GM21390 (cell line): ENCODE measurements around the gene ARHGAP24.
"Not testable (repeated sequence)": the region's sequence is repeated elsewhere in the genome, so short reads cannot be mapped to it uniquely, and the experiment has no call there.

Source experiments
- ATAC-seq: cut with Tn5 transposase; IDR thresholded peaks from one replicate; pipeline ENCODE4 v1.9.1; 2021; ENCODE audit not compliant: unreplicated experiment

The ARHGAP24 gene

DNA sequence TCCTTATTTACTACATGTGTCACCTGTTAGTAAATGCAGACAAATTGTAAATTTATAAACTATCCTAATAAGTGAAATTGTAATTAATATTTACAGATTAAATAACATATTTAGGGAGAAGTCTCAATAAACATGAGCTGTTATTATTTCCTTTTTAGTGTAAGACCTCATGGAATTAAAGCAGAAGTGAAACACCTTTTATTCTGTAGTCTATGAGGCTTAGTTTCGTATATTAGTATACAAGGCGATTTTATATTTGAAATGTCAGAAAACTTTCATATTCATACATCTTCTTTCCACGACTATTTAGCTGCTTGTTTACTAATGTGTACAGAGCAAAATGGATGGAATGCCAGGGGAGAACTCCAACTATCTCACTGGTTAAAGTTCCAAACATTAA lies 414.4 kb downstream of the ARHGAP24 start:
- ATAC-seq: no peak

DNA sequence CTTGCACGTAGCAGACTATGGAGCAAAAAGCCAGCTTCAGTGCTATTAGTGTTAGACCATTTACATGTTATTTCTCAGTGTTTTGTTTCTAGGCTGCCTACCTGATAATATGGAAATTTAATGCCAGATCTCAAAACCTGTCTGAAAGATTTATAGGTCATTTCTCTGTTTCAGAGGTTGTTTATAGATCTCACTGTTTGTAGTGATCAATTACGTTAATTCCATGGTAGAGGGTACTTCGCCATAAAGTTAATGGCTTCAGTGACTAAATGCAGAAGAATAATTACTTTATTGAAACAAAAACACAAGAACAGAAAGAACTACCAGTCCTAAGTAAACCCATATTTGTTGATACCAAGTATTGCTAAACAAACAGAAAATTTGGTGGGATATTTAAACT lies 420.8 kb downstream of the ARHGAP24 start:
- no peak for ATAC-seq

DNA sequence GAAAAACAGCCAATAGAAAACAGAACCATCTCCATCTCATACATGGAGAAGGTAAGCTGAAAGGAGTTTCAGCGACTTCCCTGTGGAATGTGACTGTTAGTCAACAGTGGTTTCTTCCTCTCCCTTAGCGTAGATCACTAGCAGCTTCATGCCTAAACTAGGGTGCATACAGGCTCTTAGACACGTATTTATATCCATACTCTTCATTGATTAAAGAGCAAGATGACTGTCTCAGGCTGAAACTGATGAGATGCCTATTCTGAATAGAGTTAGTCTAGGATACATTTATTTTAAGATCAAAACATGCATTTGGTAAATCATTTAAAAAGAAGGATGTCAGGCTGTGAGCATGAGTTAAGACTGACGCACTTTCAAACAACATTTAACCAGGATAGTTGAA lies 423.3 kb downstream of the ARHGAP24 start:
- no peak for ATAC-seq

DNA sequence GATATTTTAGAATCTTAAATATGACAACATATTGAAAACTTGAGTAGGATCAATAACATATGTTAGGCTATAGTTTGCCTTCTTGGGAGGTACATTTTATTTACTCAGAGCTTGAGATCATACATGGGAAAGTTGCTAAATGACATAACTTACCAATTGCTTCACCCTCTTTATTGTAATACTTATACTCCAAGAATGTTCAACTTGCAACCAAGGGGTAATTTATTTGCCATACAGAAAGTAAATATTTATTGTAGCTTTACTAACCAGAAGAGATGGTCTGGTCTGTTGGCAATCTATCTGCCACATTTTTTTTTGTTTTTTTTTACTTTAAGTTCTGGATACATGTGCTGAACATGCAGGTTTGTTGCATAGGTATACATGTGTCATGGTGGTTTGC lies 426.6 kb downstream of the ARHGAP24 start:
- ATAC-seq: no peak

DNA sequence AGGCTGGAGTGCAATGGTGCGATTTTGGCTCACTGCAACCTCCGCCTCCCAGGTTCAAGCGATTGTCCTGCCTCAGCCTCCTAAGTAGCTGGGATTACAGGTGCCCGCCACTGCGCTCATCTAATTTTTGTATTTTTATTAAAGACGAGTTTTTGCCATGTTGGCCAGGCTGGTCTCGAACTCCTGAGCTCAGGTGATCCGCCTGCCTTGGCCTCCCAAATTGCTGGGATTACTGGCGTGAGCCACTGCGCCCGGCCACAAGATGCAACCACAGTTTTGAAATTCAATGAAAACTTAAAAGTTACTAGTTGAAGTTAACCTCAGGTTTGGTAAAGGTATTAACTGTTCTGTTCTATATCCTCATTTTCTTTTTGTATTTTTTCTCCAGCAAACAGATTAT lies 427.7 kb downstream of the ARHGAP24 start:
- ATAC-seq: not testable (repeated sequence)

DNA sequence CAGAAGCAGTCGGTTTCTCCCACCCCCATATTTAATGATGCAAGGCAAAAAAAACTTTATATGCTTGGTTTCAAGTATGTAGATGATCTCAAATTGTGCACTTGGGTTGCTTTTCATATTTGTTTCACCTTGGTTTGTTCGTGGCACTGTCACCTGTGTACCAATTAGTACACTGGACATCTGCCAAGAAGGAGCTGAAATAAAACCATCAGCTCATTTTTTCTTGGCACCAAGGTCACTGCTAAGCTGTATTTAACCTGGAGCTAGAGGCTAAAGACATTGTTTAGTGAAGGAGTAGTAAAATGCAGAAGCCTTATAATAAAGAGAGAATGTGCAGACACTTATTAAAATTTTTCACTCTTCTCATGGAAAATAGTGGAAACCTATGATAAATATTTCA lies 430.8 kb downstream of the ARHGAP24 start:
- ATAC-seq: no peak

DNA sequence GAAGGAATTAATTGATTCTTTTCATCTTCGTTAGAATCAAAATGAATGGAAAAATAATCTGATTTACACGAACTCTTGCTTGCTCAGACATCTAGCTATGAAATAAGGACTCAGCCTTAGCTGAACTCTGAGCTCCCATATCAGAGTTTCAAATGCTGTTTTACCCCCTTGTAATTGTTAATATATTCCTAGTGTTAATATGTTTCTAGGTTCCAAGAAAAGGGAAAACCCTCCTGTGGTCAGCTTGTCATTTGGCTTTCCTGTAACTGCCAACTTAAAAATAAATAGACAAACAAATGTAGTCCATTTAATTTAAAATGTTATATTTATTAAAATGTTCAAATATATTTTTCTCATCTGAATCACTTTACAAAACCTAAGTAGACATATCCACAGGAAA lies 432.1 kb downstream of the ARHGAP24 start:
- ATAC-seq: no peak

DNA sequence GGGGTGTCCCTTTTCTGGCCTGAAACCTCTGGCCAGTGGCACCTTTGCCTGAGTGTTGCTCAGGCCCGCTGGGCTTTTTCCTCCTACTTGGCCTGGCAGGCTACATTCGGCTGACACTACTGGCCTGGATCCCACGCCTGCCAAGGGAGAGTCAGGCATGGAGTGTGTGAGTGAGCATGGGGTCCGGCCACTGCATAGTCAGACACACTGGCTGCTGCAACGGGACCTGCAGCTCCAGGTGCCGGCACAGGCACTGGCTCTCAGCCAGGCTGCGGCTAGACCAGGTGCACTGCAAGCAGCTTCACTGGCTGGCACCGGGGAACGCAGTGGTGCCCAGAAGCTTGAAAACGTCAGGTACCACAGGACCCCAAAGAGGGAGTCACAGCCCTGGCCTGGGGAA lies 434.9 kb downstream of the ARHGAP24 start:
- ATAC-seq: no peak

DNA sequence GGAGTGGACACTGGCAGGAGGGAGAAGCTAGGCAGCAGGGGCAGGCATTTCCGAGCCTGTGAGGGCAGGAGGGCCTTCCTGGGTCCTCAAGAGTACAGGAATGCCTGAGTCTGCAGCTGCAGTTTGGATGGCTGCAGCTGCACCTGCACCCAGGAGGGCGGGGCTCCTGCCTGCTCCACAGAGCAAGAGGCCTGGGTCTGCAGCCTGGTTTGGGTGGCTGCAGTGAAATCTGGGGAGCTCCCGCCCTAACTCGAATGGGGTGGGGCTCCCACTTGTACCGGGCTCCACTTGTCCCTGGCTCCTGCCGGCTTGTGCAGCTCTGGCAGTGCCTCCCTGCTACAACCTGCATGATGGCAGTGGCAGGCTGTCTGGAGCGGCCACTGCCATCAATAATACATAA lies 436.0 kb downstream of the ARHGAP24 start:
- ATAC-seq: no peak

DNA sequence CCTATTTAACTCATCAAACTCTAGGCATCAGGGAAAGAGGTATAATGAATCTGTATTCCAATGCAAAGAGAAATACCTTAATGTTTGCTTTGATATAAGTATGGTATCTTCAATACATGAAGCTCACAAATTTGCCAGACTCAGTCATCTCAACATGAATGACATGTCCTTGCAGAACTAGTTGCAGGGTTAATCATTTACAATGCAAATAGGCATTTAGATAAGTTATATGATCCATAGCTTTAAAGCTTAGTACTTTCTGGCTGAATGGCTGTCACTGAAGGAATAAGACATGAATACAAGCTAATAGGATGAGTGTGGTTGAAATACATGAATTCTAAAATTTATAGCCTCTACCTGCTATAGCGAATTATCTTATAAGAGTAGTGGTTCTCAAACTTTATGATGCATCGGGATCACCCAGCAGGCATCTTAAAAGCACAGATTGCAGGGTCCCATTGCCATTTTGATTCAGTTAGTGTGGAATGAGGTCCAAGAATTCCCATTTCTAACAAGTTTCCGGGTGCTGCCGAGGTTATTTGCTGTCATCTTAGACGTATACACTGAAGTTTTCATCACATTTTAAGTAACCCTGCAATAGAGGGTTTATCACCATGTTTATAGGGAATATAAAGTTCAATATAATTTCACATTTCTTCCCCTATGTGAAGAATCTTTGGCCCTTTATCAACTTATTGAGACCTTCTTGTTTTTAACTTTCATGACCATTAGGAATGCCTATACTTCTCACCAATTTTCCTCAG lies 439.2 kb downstream of the ARHGAP24 start:
- ATAC-seq: no peak

DNA sequence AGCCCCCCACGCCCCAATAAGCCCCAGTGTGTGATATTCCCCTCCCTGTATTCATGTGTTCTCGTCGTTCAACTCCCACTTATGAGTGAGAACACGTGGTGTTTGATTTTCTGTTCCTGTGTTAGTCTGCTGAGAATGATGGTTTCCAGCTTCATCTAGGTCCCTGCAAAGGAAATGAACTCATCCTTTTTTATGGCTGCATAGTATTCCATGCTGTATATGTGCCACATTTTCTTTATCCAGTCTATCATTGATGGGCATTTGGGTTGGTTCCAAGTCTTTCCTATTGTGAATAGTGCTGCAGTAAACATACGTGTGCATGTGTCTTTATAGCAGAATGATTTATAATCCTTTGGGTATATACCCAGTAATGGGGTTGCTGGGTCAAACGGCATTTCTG lies 440.6 kb downstream of the ARHGAP24 start:
- not testable (repeated sequence) for ATAC-seq

DNA sequence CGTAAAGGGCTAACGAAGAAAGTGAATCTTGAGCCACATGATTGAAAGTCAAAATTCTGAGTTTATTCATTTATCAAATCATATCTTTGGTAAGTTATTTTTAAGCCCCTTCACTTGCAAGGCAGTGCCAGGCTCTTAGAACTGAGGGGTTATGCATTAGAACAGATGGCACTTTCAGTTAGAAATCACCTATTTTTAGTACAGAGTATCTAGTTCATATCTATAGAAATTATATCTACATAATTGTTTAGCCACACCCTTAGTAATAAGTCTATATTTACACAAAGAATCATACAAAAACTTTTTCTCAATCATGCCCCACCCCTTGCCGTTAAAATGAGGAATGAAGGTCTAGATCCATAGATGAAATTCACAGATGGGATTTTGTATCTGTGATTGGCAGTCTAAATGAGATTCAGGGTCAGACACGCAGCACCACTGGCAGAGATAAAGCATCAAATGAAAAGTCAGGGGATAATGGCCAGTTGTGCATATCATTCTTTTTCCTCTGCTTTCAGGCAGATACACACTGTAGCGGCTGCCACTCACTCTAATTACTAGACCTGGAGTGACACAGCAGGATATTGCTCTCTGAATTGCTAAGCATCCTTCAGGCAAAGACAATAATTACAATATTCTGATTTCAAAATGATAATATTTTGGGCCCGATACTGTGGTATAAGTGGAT lies 444.4 kb downstream of the ARHGAP24 start:
- no peak for ATAC-seq

DNA sequence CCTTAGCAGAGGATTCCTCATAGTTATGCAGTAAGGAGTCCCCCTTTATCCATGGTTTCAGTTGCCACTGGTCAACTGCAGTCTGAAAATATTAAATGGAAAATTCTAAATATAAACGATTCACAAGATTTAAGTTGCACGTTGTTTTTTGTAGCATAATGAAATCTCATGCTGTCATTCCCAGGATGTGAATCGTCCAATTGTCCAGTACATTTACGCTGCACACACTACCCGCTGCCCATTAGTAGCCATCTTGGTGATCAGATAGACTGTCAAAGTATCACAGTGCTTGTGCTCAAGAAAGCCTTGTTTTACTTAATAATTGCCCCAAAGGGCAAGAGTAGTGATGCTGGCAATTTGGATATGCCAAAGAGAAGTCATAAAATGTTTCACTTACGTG lies 450.1 kb downstream of the ARHGAP24 start:
- ATAC-seq: no peak

DNA sequence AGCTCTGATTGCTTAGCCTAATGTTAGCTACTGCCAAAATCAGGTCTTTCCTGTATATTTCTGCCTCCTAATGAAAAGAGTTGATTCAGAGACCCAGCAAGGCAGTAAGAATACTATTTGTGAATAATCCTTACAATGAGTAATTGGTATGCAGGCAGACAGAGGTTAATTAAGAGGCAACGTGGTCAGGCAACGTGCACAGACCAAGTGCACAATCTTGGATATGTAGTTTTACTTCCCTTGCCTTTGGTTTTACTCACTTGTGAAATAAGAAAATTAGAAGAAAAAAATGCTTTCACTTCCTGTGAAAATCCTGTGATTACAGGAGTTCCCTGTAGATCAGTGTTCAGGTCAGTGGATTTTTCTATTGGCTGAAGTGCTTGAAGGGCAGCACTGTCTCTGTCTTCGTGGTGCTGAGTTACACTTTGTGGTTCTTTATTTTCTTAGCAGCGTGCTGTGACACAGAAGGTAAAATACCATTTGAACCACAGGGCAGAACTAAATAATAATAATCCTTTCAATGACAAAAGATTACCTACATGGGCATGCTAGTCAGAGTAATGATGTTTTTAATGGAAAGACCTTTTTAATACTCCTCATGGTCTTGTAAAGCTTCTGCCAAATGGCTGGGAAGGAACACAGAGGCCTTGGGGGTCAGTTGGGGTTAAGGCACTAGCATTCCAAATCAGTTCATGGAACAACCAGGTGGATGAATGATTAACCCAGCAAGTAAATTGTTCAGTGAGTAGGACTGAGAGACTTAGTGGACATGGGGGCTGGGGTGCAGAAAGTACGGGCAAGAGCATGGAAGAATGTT lies 454.0 kb downstream of the ARHGAP24 start:
- peak; percentile 53 for ATAC-seq

DNA sequence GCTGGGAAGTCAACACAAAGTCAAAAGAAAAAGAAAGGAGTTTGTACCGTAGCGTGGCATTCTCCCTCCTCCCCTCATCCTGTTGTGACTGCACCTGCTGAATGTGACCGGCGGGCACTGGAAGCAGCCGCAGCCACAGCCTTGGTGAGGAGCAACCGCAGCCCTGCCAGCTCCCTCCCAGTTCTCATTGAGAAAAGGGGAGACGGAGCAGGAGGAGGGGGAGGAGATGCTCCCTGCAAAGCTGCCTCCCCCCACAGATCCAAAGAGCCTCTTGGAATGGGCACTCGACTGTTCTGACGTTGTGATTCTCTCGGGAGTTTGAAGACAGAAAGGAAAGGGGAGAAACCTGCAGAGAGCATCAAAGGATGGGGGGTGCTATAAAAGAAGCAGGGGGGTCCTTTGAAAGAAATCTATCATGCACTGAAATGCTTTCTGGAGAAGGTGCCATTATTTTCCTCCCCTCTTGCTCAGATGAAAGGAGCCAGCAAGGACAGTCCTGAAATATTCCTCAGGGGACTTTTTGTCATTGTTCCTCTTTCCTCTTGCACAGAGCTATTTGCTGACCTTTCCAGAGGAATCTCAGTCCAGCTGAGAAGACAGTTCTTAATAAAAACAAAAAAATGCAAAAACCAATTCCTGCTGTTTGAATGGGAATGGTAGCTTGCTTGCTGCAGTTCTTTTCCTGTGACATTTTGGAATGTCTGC lies 455.2 kb downstream of the ARHGAP24 start:
- ATAC-seq: peak; percentile 28

DNA sequence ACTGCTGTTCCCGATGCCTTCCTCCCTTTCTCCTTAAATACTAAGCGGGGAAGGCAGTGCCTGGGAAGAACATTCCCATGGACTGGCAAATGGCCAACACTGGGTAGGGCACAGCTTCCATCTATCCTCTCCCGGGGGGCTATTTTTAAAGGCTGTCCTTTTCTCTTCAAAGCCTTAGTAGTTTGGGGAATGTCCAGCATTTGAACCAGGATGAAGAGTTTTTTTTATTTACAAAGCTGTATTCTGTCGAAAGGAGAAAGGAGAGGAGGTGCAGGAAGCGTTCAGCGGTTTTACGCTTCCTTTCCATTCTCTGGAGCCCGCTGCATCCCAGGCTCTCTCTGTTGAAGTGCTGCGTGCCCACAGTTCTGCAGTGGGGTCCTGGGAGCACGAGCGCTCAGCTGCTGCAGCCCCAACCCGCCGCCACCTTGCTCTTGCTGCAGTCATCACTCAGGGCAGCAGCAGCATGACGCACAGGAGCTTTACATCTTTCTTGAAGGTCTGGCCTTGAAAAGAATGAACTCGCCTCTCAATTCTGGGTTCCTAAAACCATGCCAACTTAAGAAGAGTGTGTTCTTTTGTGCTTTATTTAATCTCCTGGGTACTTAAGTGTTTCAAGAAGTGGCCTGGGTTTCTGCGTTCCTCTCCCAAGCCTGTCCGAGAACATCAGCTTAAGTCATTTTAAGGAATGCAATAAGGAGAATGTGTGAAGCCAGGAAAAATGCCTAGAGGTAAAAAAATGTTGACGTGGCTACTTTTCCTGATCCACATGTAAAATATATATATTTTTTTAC lies 457.7 kb downstream of the ARHGAP24 start:
- no peak for ATAC-seq

DNA sequence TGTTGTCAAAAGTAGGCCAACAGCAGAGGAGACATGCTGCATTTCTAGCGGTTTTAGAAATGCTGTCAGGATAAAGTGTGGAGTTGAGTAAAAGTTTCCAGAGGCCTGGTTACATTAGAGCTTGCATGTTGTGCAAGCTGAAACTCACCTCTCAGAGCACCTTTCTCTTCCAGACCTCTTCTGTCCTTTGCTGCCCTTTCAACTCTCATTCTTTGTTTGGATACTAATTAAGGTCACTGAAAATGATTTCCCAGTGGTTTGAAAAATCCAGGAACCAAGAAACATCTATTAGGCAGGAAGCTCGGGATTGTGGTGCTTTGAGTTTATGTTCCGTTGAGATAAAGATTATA lies 458.3 kb downstream of the ARHGAP24 start:
- ATAC-seq: no peak

DNA sequence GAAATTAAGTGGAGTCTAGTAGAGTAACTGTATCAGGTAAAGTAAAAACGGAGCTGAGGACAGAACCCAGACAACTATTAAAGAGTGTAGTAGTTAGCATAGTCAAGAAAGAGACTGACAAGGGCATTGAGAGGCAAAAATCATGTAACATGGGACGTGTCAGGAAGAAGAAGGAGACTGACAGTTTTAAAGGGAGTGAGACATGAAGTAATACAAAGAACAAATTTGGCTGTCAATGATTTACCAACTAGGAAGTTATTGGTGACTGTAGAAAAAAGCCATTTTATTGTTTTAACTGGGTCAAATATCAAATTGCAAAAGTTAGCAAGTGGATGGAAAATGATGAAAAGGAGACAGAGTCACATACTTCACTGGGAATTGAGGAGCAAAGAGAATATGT lies 462.6 kb downstream of the ARHGAP24 start:
- ATAC-seq: no peak

DNA sequence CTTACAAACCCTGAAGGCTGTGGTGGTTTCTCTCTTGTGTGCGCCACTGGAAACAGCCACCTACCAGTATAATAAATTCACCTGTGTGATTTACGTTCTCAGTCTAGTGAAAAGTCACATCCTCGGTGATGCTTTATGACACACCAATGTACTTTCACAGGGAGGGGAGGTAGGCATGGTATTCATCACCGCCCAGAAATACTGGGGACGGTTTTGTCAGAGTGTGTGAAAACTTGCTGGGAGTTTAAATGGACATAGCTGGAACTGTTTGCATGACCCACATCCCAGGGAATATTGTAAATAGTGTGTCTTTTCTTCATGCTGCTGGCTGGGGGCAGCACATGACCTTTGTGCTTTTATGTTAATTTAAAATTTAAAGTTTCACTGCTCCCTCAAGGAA lies 463.1 kb downstream of the ARHGAP24 start:
- no peak for ATAC-seq

DNA sequence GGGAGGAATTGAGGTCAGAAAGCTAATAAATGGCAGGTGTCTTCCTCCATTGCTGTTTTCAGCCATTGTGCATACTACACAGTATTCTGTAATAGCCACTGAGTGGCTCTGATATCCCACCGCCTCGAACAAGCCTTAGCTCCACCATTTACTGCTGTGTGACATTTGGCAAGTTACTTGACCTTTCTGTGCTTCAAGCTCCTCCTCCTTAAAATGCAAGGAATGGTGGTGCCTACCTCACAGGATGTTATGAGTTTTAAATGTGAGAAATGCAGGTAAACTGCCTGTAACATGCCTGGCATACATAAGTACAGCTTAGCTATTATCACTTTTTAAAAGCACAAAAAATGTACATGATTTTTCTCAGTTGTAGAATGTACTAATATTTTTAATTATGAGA lies 464.0 kb downstream of the ARHGAP24 start:
- no peak for ATAC-seq

DNA sequence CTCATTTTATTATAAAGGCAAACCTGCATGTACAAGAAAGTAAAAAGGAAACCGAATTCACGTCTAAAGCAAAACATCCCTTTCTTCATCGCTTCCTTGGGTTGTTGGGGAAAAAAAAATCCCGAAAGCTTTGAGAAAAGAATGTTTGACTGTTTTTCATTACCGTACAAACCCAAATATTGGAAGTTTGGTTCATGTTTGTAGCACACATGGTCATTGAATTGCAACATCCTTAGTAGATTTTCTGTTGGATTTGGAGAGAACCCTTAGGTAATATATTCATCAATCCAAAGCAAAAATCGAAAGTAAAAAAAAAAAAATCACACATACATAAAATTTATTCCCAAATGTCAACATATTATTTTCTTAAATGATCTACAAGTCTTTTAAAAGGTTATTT lies 464.6 kb downstream of the ARHGAP24 start:
- ATAC-seq: no peak
